ENCODE measurements around the gene ERP27.

Gene ERP27

DNA sequence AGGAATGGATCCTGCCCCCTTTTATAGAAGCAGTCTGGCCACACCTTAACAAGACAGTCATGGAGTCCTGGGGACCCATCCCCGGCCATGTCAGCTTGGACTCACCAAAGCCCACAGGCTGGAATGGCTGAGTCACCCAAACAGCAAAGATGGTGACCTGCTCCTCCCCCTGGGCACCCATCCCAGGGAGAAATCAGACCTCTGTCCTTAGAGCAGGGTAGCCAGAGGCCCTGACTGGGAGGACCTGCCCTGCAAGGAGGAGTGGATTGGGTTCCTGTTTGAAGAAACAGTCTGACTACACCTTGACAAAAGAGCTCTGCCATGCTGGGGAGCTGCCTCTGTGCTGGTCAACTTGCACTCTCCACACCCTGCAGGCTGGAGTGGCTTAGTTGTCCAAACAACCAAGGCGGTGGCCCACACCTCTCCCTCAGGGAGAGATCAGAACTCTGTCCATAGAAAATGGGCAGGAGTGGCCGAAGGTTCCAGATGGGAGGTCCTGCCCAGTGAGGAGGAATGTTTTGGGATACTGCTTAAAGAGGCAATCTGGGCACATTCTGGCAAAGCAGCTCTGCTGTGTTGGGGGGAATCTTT lies 69.3 kb downstream of the ERP27 start:
- DNase-seq (ENCODE audit: low spot score): no peak

Data from globus pallidus (tissue), 1 donor.